Pancreas (tissue), 10 donors: ENCODE measurements around the gene NEGR1. TPM values are rescaled to one million over a fixed set of nuclear protein-coding genes. Genes with fewer than 3 reads are reported as not detected.

Experiments used
- ATAC-seq, 4 donors: fragments of 200-7000 bp; cut with Tn5 transposase; one replicate each; pipeline versions ENCODE4 v1.8.0 to v1.9.1; 2020; ENCODE audit warnings: mild to moderate bottlenecking in 4 of 4, moderate library complexity in 4 of 4
- DNase-seq, 6 donors: peaks; one replicate each; pipeline ENCODE4 v3.0.0-alpha.2; 2020
- FAIRE-seq: peaks from 2 replicates; lab custom pipeline; 2012; peaks lifted over from hg19 to GRCh38; lab: Jason Lieb, UNC
- H3K27ac ChIP-seq, 4 donors: fragments of 200-600 bp; sonication (generic); 1 replicate in 3 of 4; 2 replicates in 1 of 4; pipeline versions ENCODE4 v1.5.0 to v1.8.0; 2020
- H3K27me3 ChIP-seq, 4 donors: fragments of 200-600 bp; one replicate each; pipeline ENCODE4 v1.8.0; 2021
- H3K36me3 ChIP-seq, 3 donors: fragments of 200-600 bp; sonication (generic) in 1 of 3; one replicate each; pipeline versions ENCODE4 v1.5.0 to v1.8.0; 2020 to 2021
- H3K4me1 ChIP-seq, 3 donors: fragments of 200-600 bp; one replicate each; pipeline ENCODE4 v1.8.0; 2021
- H3K4me3 ChIP-seq, 4 donors: fragments of 200-600 bp; sonication (generic) in 2 of 4; one replicate each; pipeline versions ENCODE4 v1.5.0 to v1.8.0; 2020 to 2021
- H3K9me3 ChIP-seq, 4 donors: fragments of 200-600 bp; one replicate each; pipeline ENCODE4 v1.8.0; 2021
- WGBS, 2 donors: extraction: QIAGEN DNeasy Blood & Tissue Kit; methylation state at CpG; one replicate each; pipeline ENCODE4 v1.1.7; 2013; 5-methylcytosine and 5-hydroxymethylcytosine counted together
- intact Hi-C, 3 donors: fragments of 100-400 bp; cut with DNase I; formaldehyde crosslinking; loops; one replicate each; pipeline versions ENCODE4 v1.11.1 to v1.14.2; 2022
- polyA plus RNA-seq, 2 donors: library from polyadenylated mRNA; stranded (reverse); fragments of 200-250 nt; gene quantifications; one replicate each; pipeline ENCODE4 v1.2.3, GENCODE V29; 2013
- total RNA-seq, 6 donors: library from RNA; stranded (reverse); fragmentation: NEBNext Ultra II Directional in 4 of 6; extraction: Animal tissue kit (Norgen Biotek cat#: 25700) in 4 of 6; gene quantifications; one replicate each; pipeline versions ENCODE4 v1.2.1 to v1.2.4, GENCODE V29; 2021 to 2023
- TF ChIP-seq, protein P1 (sequence below), 4 donors: fragments of 200-600 bp; sonication (generic) in 3 of 4; IDR thresholded peaks; one replicate each; pipeline versions ENCODE4 v1.5.0 to v1.8.0; 2021; ENCODE audit warnings: antibody characterized with exemption in 4 of 4
- donor health status: healthy with polysubstance abuse.
- donor health status: DM: no; HTN: no; CAD: no; lungs with moderate emphysema.
- donor health status: DM: no; HTN: no; CAD: no.
- donor health status: control.
- donor health status: control.
- donor health status: Bipolar disorder and iron deficiency.
- donor health status: DM: yes; HTN: yes; CAD: no.
- donor health status: DM: no; HTN: no; CAD: no.
- donor health status: DM: no; HTN: no; CAD: no.
- donor health status: DM: yes; HTN: yes; CAD: no.

NEGR1 gene
- total and polyA plus RNA-seq, 8 donors, result 1.2 to 9.3 (median 3.4) TPM

GRCh38 chr1:71885171-71885570 is 397.2 kb downstream of the NEGR1 start:
- intact Hi-C loops, result no loop called here
- no peak overlapping the region for H3K27ac ChIP-seq
- H3K4me1 ChIP-seq, result peaks cover 0 to 4% (median 0%) of the 10 kb centered on the region in 3 donors
- ATAC-seq (no peak), FAIRE-seq (no peak), DNase-seq (no peak)
- H3K27me3 ChIP-seq, result no peaks in the 10 kb centered on the region
- TF ChIP-seq, protein P1, sequence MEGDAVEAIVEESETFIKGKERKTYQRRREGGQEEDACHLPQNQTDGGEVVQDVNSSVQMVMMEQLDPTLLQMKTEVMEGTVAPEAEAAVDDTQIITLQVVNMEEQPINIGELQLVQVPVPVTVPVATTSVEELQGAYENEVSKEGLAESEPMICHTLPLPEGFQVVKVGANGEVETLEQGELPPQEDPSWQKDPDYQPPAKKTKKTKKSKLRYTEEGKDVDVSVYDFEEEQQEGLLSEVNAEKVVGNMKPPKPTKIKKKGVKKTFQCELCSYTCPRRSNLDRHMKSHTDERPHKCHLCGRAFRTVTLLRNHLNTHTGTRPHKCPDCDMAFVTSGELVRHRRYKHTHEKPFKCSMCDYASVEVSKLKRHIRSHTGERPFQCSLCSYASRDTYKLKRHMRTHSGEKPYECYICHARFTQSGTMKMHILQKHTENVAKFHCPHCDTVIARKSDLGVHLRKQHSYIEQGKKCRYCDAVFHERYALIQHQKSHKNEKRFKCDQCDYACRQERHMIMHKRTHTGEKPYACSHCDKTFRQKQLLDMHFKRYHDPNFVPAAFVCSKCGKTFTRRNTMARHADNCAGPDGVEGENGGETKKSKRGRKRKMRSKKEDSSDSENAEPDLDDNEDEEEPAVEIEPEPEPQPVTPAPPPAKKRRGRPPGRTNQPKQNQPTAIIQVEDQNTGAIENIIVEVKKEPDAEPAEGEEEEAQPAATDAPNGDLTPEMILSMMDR (IDR thresholded peaks at IDR 0.05), result no peak
- H3K4me3 ChIP-seq, result no peak overlapping the region
- H3K9me3 ChIP-seq, result no peaks in the 10 kb centered on the region
- no peaks in the 10 kb centered on the region for H3K36me3 ChIP-seq
- 64 to 66% methylated on average over 2 of the region's 2 CpGs for WGBS, 2 donors

DNA sequence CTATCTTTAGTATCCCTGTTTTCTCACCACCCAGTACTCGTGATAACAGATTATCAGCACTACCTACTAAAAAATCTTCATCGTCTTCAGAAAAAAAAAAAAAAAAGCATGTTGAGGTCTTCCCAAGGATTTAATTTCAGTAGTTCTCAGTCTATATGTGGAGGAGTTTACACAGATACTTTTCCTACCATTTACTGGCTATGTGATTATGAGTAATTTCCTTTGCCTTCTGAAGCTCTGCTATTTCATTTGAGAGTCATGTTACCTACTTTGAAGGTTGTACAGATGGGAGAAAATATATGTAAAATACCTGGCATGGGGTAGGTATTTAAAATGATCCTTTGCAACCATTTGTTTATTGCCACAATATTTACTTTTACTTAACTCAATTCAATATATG is 399.7 kb downstream of the NEGR1 start:
- no peaks in the 10 kb centered on the region for H3K27me3 ChIP-seq
- TF ChIP-seq, protein P1 (IDR thresholded peaks at IDR 0.05), result no peak
- WGBS, 2 donors, result 55 to 61% methylated on average over 2 of the region's 2 CpGs
- H3K4me3 ChIP-seq, result no peak overlapping the region
- DNase-seq (no peak), ATAC-seq (no peak), FAIRE-seq (no peak)
- intact Hi-C loops, result no loop called here
- no peaks in the 10 kb centered on the region for H3K36me3 ChIP-seq
- H3K4me1 ChIP-seq, result peaks cover 0 to 4% (median 0%) of the 10 kb centered on the region in 3 donors
- no peak overlapping the region for H3K27ac ChIP-seq
- no peaks in the 10 kb centered on the region for H3K9me3 ChIP-seq

- DNase-seq (no peak), FAIRE-seq (no peak), ATAC-seq (peak in 2 of 4 donors; percentile 22 to 52)
- H3K4me1 ChIP-seq, result peaks cover 0 to 4% (median 0%) of the 10 kb centered on the region in 3 donors
- no peak overlapping the region for H3K27ac ChIP-seq
- no peaks in the 10 kb centered on the region for H3K27me3 ChIP-seq
- intact Hi-C loops, result no loop called here
- TF ChIP-seq, protein P1 (IDR thresholded peaks at IDR 0.05), result no peak
- H3K4me3 ChIP-seq, result no peak overlapping the region
- no peaks in the 10 kb centered on the region for H3K9me3 ChIP-seq
- H3K36me3 ChIP-seq, result no peaks in the 10 kb centered on the region
- 61 to 66% methylated on average over 3 of the region's 3 CpGs for WGBS, 2 donors
Measured at GRCh38 chr1:71882226-71882625, 400.1 kb downstream of the NEGR1 start.

GRCh38 chr1:71881611-71882010 is 400.7 kb downstream of the NEGR1 start:
- H3K36me3 ChIP-seq, result no peaks in the 10 kb centered on the region
- no peak for DNase-seq
- intact Hi-C loops, result no loop called here
- H3K9me3 ChIP-seq, result no peaks in the 10 kb centered on the region
- ATAC-seq, result no peak
- H3K4me1 ChIP-seq, result peaks cover 0 to 4% (median 0%) of the 10 kb centered on the region in 3 donors
- no peak overlapping the region for H3K4me3 ChIP-seq
- TF ChIP-seq, protein P1 (IDR thresholded peaks at IDR 0.05), result no peak
- FAIRE-seq, result no peak
- H3K27me3 ChIP-seq, result no peaks in the 10 kb centered on the region
- H3K27ac ChIP-seq, result no peak overlapping the region

DNA sequence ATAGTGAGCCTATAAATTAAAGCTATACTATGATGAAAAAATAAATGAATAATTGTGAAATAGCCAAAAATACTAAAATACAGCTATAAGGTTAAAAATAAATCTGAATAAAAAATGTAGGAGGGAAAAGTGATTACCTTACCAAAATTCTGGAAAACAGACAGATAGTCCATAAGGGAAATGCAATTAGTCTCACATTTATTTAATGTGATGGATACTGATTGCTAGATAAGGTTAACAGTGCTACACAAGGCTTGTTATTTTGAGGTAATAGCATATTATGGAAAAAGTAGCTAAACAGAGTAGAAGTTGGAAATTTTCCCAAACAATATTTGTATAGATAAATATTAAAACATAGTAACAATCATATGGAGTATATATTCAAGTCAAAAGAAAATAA is 413.0 kb downstream of the NEGR1 start:
- no peaks in the 10 kb centered on the region for H3K9me3 ChIP-seq
- FAIRE-seq (no peak), ATAC-seq (no peak), DNase-seq (no peak)
- no peak overlapping the region for H3K4me3 ChIP-seq
- no peak overlapping the region for H3K27ac ChIP-seq
- intact Hi-C loops, result no loop called here
- TF ChIP-seq, protein P1 (IDR thresholded peaks at IDR 0.05), result no peak
- H3K27me3 ChIP-seq, result peaks cover 0 to 3% (median 0%) of the 10 kb centered on the region in 4 donors
- no peaks in the 10 kb centered on the region for H3K36me3 ChIP-seq
- no peaks in the 10 kb centered on the region for H3K4me1 ChIP-seq
